ENCODE measurements around the gene CDH12.

DNA sequence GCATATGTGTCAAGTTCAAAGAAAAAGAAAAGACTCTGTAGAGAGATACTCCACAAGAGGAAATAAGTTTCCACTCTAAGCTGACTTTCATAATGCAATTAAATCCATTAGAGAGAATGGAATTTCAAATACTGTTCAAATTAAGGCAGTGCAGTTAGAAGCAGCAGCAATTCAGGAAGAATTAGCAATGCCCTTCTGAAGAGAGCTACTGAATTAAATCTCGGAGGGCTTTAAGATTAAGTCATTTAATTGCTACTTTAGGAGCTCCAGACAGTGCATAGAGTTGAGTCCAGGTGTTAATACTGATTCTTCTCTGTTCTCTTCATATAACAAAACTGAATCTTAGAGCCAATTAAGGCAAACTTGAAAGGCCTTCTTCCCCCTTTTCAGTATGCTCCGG lies 8.5 kb downstream of the CDH12 start:
- TF ChIP-seq MAFK (IDR thresholded peaks at IDR 0.05; ENCODE audit: partially characterized antibody): no peak
- no peak for TF ChIP-seq CTCF (IDR thresholded peaks at IDR 0.05)
- no peak for TF ChIP-seq RCOR1 (IDR thresholded peaks at IDR 0.05; ENCODE audit: low read depth, low read length)
